ENCODE results near the gene ZFR2.
"Not testable (repeated sequence)": the region's sequence is repeated elsewhere in the genome, so short reads cannot be mapped to it uniquely, and the experiment has no call there.

The ZFR2 gene

DNA sequence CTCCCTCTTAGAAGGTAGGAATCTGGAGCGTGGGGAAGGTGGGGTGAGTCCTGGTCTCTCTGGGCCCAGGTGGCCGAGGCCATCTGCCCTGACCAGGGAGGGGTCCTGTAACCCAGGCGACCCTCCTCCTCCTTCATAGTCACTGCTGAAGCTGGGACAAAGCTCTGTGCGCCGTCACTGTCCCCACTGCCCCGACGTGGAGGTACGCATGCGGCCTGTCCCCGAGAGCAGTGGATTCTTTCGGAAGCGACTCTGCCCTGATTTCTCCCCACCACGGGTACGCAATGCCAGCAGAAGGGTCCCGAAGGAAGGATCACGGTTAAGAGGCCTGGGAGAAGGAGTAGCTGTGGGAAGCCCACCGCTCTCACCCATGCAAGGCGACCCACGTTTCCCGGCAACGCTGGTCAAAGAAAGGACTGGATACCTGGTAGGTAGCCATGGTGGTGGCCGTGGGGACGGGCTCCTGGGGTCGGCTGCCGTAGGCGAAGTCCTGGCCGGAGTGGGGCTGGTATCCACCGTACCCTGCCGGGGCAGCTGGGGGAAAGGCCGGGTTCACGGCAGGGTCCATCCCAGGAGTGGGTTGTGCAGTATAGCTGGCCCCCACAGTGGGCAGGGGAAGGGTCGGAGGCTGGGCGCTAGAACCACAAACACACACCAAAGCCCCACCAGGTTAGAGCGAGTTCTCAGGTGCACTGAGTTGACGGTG lies 34.3 kb downstream of the ZFR2 start:
- no peak for FAIRE-seq

DNA sequence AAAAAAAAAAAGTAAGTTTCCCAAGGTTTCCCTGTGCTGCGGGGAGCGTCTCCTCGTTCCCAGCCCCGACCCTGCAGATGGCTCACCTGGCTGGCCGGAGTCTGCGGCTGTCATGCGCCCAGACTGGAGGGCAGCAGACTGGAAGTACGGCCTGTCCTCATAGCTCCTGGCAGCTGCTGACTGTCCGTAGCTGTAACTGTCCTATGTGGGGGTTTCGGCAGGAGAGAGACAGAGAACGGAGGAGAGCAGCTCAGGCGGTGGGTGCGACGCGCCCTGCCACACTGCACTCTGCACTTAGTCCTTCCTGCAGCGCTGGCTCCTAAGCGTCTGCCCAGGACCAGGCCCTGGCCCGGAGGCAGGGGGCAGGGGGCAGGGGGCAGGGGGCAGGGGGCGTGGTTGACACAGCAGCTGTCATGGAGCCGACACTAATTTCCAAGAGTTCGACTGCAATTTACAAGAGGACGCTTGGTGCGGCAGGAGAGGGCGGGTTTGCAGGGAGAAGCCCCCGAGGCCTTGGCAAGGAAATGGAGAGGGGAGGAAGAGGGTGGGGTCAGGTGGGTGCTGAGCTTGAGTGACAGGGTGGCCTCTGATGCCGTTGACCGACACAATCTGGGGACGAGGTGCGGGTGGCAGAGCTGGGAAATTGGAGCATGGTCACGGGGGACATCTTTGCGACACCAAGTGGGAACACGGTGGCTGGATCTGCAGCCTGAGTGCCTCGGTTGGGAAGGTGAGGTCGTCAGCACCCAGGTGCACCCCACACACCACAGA lies 35.1 kb downstream of the ZFR2 start:
- FAIRE-seq = no peak

DNA sequence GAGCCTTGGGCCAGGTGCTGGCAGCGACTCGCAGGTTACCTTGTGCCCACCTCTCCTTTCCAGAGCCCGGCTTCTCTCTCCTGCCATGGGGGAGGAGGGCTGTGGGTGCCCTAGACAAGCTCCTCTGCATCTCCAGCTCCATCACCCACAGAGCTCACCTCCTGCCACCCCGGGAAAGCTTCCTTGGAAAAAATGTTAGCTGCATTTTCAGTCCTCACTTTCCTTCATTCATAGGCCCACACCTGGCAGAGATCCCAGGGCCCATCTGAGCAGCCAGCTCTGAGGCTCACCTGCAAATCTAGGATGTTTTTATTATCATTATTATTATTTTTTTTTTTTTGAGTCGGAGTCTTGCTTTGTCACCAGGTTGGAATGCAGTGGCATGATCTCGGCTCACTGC lies 36.8 kb downstream of the ZFR2 start:
- no peak for FAIRE-seq

DNA sequence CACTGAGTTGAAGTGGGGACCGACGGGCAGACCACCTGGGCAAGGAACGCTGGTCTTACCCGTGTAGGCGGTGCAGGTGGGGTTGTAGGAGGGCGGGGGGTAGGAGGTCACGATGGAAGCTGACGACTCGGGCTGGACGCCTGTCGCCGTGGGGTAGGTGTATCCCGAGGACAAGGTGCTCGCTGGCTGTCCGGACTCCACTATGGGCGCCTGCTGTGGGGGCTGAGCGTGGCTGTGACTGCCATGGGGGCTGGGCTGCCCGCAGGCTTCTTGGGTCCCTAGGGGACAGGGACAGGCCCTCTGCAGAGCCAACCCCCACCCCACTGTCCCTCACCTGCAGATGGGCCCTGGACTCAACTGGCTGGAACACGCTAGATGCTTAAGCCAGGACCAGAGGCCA lies 37.2 kb downstream of the ZFR2 start:
- no peak for FAIRE-seq

DNA sequence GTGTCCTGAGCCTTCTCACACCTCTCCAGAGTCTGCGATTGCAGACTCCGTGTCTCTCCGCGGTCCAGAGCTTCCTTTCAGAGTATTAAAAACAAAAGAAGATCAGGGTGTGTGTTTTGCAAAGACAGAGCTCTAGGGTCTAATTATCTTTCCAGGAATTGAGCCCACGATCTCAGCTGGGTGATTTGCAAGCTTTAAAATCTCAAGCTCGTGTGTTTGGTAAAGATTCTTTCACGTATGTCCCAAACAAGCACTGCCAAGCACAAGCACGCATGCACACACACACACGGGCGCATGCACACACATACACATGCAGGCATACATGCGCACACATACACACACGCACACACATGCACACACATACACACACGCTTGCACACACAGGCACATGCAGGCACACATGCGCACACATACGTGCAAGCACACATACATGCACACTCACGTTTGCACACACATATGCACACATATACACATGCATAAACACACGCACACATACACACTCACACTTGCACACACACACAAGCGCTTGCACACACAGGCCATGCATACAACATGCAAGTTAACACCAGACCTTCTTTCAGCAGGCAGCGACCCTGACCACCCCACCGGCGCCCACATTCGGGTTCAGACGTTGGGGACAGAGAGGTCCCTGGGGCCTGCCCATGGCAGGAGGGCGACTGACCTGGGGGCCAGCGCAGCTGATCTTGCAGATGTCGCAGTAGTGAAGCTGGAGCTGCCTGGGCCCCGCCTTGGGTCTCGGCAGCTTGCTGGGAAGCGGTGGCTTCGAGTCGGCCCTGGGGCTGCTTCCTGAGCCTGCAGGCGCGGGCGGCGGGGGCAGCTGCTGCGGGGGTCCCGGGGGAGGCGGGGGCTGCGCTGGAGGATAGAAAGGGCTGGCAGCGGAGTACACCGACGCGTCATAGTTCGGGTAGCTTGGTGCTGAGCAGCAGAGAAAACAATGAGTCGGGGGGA lies 37.9 kb downstream of the ZFR2 start:
- no peak for FAIRE-seq

DNA sequence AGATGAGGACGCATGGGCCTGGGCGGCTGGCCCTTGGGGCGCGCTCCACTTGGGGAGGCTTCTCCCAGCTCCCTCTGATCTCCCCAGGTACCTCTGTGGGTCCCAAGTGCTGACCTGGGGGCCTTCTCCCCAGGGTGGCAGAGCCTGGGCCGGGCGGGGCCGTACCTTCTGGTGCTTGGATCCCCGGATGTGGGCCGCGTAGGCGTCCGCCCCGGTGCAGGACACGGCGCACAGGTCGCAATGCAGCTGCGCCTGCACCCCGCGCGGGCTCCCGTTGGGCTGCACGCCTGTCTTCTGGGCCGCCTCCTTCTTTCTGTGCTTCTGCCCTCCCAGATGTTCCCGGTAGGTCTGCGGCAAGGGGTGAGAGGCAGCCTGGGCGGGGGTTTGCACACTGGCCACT lies 41.5 kb downstream of the ZFR2 start:
- no peak for FAIRE-seq

DNA sequence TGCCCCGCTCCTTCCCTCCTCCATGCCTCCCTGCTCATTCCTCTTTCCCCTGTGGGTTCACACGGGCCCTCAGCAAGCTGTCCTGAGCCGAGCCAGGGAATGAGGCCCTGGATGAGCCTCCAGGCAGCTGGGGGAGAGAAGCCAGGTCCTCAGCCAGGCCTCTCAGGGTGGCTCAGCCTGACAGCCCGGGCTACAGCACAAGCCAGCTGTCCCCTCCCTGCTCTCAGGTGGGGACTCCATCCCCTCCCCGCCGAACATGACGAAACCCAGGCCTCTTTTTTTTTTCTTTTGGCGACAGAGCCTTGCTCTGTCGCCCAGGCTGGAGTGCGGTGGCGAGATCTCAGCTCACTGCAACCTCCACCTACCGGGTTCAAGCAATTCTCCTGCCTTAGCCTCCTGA lies 42.7 kb downstream of the ZFR2 start:
- no peak for FAIRE-seq

DNA sequence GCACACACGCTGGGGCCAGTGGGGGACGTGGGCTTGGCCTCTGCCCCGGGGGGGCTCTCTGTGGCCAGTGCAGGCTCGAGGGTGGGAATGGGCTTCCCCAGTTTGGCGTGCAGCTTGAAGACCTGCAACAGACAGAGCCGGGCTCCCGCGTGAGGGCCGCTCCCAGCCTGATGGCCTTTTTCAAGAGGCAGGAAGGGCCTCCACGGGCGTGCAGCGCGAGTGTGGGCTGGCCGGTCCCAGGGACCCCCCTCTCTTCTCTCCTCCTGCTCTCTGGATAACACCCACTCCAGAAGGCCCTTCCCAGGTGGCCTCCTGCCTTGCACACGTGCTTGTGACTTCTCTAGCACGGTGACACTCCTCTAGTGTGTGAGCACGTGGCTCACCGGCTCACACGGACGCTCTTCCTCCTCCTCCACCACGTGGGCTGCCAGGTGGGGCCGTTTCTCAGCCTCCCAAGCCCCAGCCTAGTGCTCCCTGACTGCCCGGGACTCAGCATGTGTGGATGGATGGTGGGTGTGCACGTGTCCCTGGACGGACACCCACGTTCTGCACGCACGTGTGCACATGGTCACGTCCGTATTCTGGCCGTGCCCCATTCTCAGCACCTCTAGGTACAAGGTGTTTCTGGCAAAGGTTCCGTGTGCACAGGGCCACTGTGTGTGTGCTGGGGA lies 43.4 kb downstream of the ZFR2 start:
- no peak for FAIRE-seq

DNA sequence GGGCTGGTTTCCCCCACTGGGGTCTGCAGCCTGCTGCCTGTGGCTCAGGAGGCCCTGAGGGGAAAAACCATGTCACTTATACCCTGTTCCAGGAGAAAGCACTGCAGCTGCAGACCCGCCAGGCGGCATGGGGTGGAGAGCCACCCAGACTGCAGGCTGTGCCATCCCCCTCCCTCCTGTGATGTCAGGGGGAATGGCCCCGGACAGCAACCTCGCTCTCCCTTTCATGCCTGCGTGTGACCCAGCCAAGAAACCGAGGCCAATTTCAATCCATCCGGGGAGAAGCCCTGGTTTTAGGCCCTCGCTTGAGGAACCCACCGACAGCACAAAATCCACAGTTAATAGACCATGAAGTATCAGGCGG lies 45.5 kb downstream of the ZFR2 start:
- FAIRE-seq = no peak

DNA sequence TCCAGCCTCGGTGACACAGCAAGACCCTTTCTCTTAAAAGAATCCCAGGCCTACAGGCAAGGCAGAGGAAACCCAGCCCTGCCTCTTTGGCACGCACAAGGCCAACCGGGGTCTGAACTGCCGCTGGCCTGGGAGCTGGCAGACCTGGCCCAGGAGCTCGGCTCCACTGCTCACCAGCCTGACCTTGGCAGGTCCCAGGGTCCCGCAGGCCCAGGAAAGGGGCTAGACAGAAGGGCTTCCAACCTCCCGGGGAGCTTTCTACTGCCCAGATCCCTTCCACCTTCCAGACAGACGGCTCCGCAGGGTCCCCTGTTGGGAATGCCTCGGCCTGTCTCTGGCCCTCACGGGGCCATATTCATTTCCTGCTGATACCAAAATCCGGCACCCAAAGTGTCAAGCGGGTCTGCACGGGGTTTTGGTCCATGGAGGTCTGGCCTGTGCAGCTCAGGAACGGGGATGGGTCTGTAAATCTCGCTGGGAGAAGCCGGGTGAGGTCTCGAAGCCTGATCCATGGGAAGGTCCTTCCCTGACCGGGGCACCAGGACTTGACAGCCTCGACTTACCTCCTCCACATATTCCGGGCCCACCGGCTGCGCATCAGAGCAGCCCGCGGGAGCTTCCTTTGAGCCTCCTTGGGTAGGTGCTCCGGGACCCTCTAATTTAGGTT lies 46.0 kb downstream of the ZFR2 start:
- FAIRE-seq = no peak

DNA sequence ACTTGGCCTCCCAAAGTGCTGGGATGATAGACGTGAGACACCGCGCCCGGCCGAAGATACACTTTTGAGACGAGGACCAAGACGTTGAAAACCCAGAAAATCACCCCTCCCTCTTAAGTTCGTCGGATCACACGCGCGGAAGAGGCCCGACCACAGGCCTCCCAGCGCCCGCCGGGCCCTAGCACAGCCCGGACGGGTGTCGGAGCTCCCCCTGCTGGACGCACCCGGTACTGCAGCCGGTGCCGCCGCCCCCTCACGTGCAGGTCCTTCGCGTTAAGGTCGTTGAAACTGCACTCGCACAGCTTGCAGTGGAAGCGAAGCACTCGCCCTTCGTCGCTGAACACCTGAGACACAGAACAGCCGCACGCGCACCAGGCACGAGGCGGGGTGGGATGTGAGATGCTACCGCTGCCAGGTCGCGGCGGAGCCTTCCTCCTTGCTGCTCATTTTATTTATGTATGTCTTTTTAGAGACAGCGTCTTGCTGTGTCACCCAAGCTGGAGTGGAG lies 46.9 kb downstream of the ZFR2 start:
- FAIRE-seq = no peak

DNA sequence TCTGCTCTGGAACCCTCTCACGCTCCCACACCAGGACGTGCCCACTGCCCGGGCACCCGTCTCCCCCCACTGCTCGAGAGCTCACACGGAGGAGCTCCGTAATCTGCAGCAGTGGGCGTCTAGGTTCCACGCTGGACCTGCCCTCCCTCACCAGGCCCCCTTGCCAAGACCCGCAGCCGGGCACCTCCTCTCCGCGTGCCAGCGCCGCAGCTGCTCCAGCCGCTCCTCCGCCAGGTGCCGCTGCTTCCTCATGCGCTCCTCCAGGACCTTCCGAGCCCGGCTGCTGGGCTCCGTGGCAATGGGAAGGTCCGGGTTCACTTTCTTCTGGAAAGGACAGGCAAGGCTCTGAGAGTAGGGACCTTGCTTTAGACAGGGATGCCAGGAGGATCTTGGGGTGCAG lies 47.7 kb downstream of the ZFR2 start:
- no peak for FAIRE-seq

DNA sequence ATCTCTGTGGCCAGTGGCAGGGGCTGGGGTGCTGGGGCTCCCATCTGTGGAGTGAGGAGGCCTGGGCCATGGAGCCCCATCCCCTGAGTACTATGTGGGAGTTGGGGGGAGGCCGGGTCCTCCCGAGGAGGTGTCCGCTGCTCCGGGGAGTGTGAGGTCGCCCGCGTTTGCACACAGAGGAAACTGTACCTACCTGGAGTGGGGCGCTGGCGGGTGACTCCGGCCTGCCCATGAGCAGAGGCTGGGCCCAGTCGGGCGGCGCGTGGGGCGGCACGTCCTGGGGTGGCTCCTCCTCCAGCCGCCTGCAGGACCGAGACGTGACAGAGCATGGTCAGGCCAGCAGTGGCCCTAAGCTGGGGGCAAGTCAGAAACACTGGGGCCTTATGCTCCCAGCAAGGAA lies 48.8 kb downstream of the ZFR2 start:
- no peak for FAIRE-seq

DNA sequence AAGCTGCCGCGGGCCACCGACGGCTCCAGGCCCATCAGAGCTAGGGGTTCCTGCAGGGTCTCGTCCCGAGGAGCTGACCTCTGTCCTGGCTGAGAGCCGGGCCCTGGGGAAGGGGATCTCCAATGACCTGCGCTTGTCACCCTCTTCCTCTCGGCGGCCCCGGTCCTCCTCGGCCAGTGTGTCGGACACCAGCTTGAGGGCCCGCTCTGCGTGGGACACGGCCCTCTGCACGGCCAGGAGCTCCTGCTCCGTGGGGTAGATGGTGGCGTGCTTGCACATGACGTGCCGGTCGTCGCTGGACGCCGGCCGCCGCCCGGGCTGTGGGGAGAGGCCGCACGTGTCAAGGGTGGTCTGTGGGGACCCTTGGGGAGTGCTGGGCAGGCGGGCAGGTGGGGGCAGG lies 49.9 kb downstream of the ZFR2 start:
- FAIRE-seq = no peak

DNA sequence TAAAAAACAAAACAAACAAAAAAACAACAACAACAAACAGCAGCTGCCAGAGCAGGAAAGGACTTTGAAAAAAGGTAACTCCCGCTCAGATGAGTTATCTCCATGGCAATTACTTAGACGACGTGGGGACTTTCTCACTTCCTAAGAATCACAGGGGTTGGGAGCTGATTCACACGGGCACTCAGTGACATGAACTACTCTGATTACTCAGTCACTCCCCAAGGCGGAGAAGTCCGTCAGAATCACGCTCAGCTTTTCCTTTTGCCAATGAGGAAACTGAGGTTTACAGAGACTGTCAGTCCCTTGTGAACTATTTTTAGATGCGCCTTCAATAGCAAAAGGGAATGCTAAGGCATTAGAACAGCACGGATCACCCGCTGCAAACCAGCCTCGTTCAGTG lies 50.4 kb downstream of the ZFR2 start:
- no peak for FAIRE-seq

DNA sequence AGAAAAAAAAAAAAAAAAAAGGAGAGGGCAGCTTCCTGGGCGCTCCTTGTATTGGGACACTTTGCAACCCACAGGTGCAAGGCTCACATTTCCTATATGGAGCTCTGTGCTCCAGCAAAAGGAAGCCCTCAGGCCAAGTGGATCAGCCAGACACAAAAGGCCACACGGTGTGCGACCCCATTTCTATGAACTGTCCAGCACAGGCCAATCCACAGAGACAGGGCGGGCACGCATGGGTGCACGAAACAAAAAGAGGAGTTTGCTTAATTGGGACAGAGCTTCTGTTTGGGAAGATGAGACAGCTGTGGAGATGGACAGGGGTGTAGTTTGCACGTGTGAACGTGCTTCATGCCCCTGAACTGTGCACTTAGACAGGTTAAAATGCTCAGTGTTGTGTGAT lies 51.1 kb downstream of the ZFR2 start:
- FAIRE-seq = no peak

DNA sequence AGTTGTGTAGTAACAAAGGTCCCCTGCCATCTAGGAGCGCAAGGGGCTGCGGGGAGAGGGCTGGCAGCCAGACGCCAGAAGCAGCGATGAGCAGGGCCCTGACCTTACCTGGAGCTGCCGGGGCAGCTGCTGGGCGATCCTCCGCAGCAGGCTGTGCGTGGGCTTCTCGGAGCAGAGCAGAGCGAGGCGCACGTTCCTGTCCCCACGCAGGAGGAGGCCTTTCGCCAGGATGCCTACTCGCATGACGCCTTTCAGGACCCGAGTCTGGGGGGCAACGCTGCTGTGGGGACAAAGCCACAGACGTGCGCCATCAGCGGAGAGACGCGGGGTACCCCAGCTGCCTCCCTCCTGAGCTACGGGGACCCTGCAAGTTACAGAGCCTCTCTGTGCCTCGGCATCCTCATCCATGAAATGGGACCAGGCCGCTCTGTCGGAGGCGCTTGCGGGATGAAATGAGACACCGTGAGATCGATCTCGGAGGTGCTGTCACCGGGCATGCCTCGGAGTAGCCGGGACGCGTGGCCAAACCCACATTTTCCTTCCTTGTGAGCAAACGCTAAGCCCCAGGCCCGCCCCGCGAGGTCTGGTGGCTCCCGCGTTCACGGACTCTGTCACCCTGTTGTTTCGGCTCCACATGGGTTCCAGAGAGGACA lies 52.1 kb downstream of the ZFR2 start:
- no peak for FAIRE-seq

DNA sequence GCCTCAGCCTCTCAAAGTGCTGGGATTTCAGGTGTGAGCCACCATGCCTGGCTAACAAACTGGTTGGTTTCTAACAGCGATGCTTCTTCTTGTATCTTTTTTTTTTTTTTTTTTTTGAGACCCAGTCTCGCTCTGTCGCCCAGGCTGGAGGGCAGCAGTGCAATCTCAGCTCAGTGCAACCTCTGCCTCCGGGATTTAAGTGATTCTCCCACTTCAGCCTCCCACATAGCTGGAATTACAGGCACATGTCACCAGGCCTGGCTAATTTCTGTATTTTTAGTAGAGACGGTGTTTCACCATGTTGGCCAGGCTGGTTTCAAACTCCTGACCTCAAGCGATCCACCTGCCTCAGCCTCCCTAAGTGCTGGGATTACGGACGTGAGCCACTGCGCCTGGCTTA lies 52.7 kb downstream of the ZFR2 start:
- FAIRE-seq = not testable (repeated sequence)

DNA sequence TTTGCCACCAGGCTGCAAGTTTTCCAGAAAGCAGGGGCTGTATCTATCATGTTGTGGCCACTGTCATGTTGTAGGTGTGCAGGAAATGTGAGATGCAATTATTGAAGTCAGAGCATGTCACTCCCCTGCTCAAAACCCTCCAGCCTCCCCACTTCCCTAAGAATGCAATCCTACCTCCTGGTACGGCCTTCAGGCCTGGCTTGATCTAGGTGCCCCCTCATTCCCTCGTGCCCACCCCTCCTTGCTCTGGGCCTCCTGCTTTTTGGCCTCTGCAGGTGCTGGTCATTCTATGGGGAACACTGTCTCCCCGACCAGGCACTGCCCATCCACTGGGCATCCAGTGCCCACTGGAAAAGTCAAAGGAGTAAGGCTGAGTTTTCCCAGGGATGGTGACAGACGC lies 54.2 kb downstream of the ZFR2 start:
- FAIRE-seq = no peak

DNA sequence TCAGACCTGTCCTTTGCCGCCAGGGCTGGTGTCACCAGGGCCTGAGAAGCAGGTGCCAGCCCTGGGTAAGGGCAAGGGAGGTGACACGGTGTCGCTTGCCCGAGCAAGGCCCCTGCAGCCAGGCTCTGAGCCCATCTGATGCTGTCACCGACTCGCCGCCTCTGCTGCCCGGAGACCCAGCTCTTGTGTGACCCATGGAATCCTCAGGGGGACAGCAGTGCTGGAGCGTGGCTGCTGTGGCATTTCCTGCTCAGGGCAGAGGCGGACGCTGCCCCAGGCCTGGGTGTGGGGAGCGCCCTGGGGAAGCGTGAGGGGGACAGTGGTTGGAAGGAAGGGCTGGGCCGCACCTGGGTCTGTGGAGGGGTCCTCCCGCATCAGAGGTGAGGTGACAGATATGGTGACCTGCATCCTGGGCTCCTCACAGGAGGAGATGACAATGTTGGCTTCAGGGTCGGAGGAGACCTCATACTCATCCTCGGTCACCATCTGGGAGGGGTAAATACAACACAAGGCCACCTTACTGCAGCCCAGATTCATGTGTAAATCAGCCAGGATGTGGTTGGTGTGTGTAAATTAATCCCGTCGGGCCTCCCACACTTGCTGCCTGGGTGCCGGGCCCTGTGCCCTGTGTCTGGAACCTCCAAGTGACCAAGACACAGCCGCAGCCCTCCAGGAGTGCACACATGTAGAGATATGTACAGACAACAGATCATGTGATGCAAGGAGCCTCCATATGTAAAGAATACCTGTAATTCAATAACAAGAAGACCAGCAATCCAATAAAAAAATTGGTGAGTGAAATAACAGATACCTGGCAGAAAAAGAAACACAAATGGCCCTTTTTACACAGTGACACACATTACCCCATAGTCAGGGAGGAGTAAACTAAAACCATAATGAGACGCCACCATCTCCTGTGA lies 55.1 kb downstream of the ZFR2 start:
- no peak for FAIRE-seq

Measured in A204.1 (cell line).